GM19395 (cell line): ENCODE measurements around the gene RRM1.
"Not testable (repeated sequence)": the region's sequence is repeated elsewhere in the genome, so short reads cannot be mapped to it uniquely, and the experiment has no call there.

Source experiments
- ATAC-seq: cut with Tn5 transposase; IDR thresholded peaks from one replicate; pipeline ENCODE4 v1.9.1; 2021; ENCODE audit warnings: mild to moderate bottlenecking, moderate library complexity; ENCODE audit not compliant: unreplicated experiment

The RRM1 gene

GRCh38 chr11:4134806-4135205, 40.2 kb downstream of the RRM1 start:
- no peak for ATAC-seq

GRCh38 chr11:4138497-4138896, 43.9 kb downstream of the RRM1 start:
- no peak for ATAC-seq

GRCh38 chr11:4140067-4140636, 45.6 kb downstream of the RRM1 start:
- ATAC-seq: no peak

- ATAC-seq: no peak
Measured at GRCh38 chr11:4146070-4146771, 51.6 kb downstream of the RRM1 start.

GRCh38 chr11:4146772-4147098, 52.1 kb downstream of the RRM1 start:
- no peak for ATAC-seq

- no peak for ATAC-seq
Measured at GRCh38 chr11:4154503-4154902, 59.9 kb downstream of the RRM1 start.

- ATAC-seq: no peak
Measured at GRCh38 chr11:4156571-4156970, 62.0 kb downstream of the RRM1 start.

- ATAC-seq: not testable (repeated sequence)
Measured at GRCh38 chr11:4158818-4159217, 64.2 kb downstream of the RRM1 start.

GRCh38 chr11:4161305-4161704, 66.7 kb downstream of the RRM1 start:
- no peak for ATAC-seq

GRCh38 chr11:4164884-4165590, 70.4 kb downstream of the RRM1 start:
- no peak for ATAC-seq

GRCh38 chr11:4167292-4167691, 72.7 kb downstream of the RRM1 start:
- ATAC-seq: no peak

GRCh38 chr11:4167758-4168157, 73.2 kb downstream of the RRM1 start:
- ATAC-seq: no peak

- ATAC-seq: not testable (repeated sequence)
Measured at GRCh38 chr11:4175620-4176350, 81.2 kb downstream of the RRM1 start.

- no peak for ATAC-seq
Measured at GRCh38 chr11:4178813-4179662, 84.4 kb downstream of the RRM1 start.

- ATAC-seq: no peak
Measured at GRCh38 chr11:4180441-4181183, 86.0 kb downstream of the RRM1 start.

GRCh38 chr11:4181782-4182721, 87.5 kb downstream of the RRM1 start:
- peak; percentile 69 for ATAC-seq

GRCh38 chr11:4183410-4184057, 88.9 kb downstream of the RRM1 start:
- ATAC-seq: no peak

GRCh38 chr11:4184163-4184916, 89.7 kb downstream of the RRM1 start:
- ATAC-seq: no peak
